ENCODE results near the gene SEC23B. TPM values are rescaled to one million over a fixed set of nuclear protein-coding genes. Genes with fewer than 3 reads are reported as not detected.

The SEC23B gene
- total RNA-seq, 1 donor from 2014 or later = 110 TPM

DNA sequence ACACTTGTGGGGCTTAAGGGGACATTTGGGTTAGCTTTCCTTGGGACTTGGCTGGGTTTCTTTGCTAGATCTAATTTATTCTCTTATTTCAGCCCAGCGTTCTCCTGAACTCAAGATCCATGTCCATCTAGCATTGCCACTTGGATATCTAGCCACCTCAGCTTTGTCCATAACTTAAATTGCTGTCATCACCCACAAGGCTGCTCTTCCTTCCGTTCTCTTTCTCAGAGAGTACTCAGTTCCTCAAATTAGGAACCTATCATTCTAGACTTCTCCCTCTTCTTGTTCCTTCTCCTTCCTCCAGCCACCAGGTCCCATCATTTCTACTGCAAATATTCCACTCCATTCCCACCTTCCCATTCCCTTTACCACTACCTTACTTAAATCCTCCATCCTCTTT, 63.8 kb downstream of the SEC23B start:
- H3K27me3 Mint-ChIP-seq (ENCODE audit: insufficient read depth) = no peaks in the 10 kb centered on the region
- peaks cover 22% of the 10 kb centered on the region for H3K36me3 Mint-ChIP-seq (ENCODE audit: low read depth)
- no peak for DNase-seq (ENCODE audit: low spot score)
- no peak overlapping the region for H3K27ac Mint-ChIP-seq
- peaks cover 11% of the 10 kb centered on the region for H3K4me1 Mint-ChIP-seq (ENCODE audit: low read depth)
- H3K4me3 Mint-ChIP-seq = no peak overlapping the region
- intact Hi-C loops (cut with micrococcal nuclease) = no loop called here
- no peaks in the 10 kb centered on the region for H3K9me3 Mint-ChIP-seq

DNA sequence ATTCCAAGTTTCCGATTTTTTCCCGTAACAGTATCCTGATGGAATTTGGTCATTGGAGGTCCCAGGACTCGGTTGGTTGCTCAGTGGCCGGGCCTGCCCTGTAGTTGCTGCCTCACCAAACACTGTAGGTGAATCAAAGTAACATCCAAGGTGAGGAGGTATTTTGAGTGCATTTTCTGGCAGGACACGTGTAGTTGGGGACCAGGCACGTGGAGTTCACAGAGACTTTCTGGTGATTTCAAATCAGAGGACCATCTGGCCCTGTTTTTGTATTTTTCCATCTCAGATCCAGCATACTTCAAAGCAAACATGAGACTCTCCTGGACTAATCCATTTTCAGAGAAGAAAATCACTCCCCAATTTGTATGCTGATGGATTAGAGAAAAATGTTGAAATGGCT, 70.2 kb downstream of the SEC23B start:
- H3K9me3 Mint-ChIP-seq = no peaks in the 10 kb centered on the region
- H3K36me3 Mint-ChIP-seq (ENCODE audit: low read depth) = peaks cover 2% of the 10 kb centered on the region
- intact Hi-C loops (cut with micrococcal nuclease) = no loop called here
- no peak overlapping the region for H3K27ac Mint-ChIP-seq
- no peaks in the 10 kb centered on the region for H3K4me1 Mint-ChIP-seq (ENCODE audit: low read depth)
- H3K27me3 Mint-ChIP-seq (ENCODE audit: insufficient read depth) = no peaks in the 10 kb centered on the region
- H3K4me3 Mint-ChIP-seq = no peak overlapping the region
- DNase-seq (ENCODE audit: low spot score) = no peak

GRCh38 chr20:18578581-18578980, 70.8 kb downstream of the SEC23B start:
- no peak for DNase-seq (ENCODE audit: low spot score)
- Mint-ChIP-seq H3K4me1 (ENCODE audit: low read depth) (no peaks in the 10 kb centered on the region), H3K9me3 (no peaks in the 10 kb centered on the region), H3K4me3 (no peak overlapping the region), H3K27ac (no peak overlapping the region), H3K27me3 (ENCODE audit: insufficient read depth) (peaks cover under 1% of the 10 kb centered on the region), H3K36me3 (ENCODE audit: low read depth) (peaks cover 2% of the 10 kb centered on the region)
- intact Hi-C loops (cut with micrococcal nuclease) = no loop called here

DNA sequence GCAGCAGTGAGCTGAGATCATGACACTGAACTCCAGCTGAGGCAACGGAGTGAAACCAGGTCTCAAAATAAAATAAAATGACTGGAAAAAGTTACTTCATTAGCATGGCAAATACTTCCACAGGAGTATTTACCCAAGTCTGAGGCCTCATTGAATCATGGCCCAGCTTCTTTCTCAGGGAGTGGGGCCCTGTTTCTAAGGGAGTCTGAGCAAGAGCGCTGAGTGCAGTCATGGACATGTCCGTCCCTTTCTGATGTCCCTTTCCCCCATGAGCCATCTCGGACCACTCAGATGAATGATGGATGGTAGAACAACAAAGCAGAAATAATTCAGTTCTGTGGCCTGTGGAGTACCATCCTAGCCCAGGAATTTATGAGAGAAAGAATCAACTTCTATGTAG, 72.3 kb downstream of the SEC23B start:
- H3K36me3 Mint-ChIP-seq (ENCODE audit: low read depth) = peaks cover 2% of the 10 kb centered on the region

GRCh38 chr20:18585134-18585533, 77.4 kb downstream of the SEC23B start:
- Mint-ChIP-seq H3K27me3 (ENCODE audit: insufficient read depth) (peaks cover 10% of the 10 kb centered on the region), H3K27ac (no peak overlapping the region), H3K36me3 (ENCODE audit: low read depth) (no peaks in the 10 kb centered on the region), H3K4me1 (ENCODE audit: low read depth) (peaks cover 25% of the 10 kb centered on the region), H3K4me3 (no peak overlapping the region), H3K9me3 (no peaks in the 10 kb centered on the region)
- DNase-seq (ENCODE audit: low spot score) = no peak
- intact Hi-C loops (cut with micrococcal nuclease) = loop anchor here (5.0 to 10.0 kb wide), 2 partner anchors 1080 to 1467 kb away; partner anchors contain the start of genes CFAP61 and CRNKL1

More for the DNA sequence above, 72.3 kb downstream of the SEC23B start:
- Mint-ChIP-seq H3K27ac (no peak overlapping the region), H3K27me3 (ENCODE audit: insufficient read depth) (peaks cover 7% of the 10 kb centered on the region), H3K4me1 (ENCODE audit: low read depth) (no peaks in the 10 kb centered on the region), H3K9me3 (no peaks in the 10 kb centered on the region), H3K4me3 (no peak overlapping the region)
- intact Hi-C loops (cut with micrococcal nuclease) = loop anchor here (10.0 kb wide), 1 partner anchor 1075 kb away; no protein-coding TSS in a partner anchor
- no peak for DNase-seq (ENCODE audit: low spot score)

DNA sequence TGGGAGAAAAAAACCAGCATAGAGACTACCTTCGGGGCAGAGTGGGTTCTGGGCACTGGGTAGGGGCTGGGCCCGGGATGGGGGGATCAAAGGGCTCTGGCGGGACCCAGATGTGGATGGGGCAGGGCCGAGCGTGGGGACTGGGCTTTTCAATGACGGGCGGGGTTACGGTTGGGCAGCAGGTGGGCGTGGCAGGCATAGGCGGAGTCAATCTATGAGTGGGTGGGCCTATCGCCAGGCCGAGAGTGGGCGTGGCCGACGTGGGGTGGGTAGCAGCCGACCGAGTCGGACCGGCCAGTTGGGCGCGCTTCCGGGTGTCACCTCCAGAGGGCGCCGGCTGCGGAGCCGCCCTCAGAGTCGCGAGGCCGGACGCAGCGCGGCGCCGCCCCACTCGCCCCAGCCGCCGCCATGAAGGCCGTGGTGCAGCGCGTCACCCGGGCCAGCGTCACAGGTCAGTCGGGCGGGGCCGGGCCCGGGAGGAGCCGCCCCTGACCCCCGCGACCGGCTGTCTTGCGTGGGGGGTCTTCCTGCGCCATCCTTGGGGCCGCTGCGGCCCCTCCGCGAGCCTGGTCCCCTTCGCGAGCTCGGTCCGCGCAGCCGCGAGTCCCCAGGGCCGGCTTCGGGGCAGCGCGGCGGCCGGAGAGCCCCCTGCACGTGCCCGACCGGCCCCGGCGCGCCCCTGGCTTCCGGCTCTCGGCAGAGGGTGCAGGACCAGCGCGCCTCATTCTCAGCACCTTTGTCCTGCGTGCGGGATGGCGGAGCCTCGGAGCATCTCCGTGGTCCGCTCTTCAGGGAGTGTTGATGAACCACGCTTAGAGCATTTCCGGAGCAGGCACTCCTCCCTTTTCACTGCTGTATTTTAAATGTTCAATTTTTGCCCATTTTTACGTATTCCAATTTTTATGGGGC, 80.2 kb downstream of the SEC23B start, which contains the start of gene DTD1:
DTD1 (plus strand) TSS at position 390 of the 909 bp plus-strand sequence; CDS start at position 409, 19 bp downstream.
- intact Hi-C loops (cut with micrococcal nuclease) = loop anchor here (1.0 to 10.0 kb wide), 9 partner anchors 21 to 1464 kb away; partner anchors contain the start of genes CFAP61, CRNKL1, DZANK1 and POLR3F
- no peaks in the 10 kb centered on the region for H3K9me3 Mint-ChIP-seq
- peaks cover 10% of the 10 kb centered on the region for H3K27me3 Mint-ChIP-seq (ENCODE audit: insufficient read depth)
- peak within 1 kb of the TSS; percentile 82 for H3K27ac Mint-ChIP-seq
- DNase-seq (ENCODE audit: low spot score) = peak; percentile 80
- peaks cover 25% of the 10 kb centered on the region for H3K4me1 Mint-ChIP-seq (ENCODE audit: low read depth)
- H3K36me3 Mint-ChIP-seq (ENCODE audit: low read depth) = no peaks in the 10 kb centered on the region
- peak within 1 kb of the TSS; percentile 93 for H3K4me3 Mint-ChIP-seq

- DNase-seq (ENCODE audit: low spot score) = no peak
- intact Hi-C loops (cut with micrococcal nuclease) = loop anchor here (5.0 to 10.0 kb wide), 2 partner anchors 1084 to 1464 kb away; partner anchors contain the start of genes CFAP61 and CRNKL1
- peak overlapping the region; percentile 77 for H3K27ac Mint-ChIP-seq
- peaks cover 25% of the 10 kb centered on the region for H3K4me1 Mint-ChIP-seq (ENCODE audit: low read depth)
- peak overlapping the region; percentile 89 for H3K4me3 Mint-ChIP-seq
- no peaks in the 10 kb centered on the region for H3K36me3 Mint-ChIP-seq (ENCODE audit: low read depth)
- H3K9me3 Mint-ChIP-seq = no peaks in the 10 kb centered on the region
- H3K27me3 Mint-ChIP-seq (ENCODE audit: insufficient read depth) = peaks cover 10% of the 10 kb centered on the region
These were observed 80.8 kb downstream of the SEC23B start for GRCh38 chr20:18588574-18588933.

GRCh38 chr20:18589941-18590674, 82.4 kb downstream of the SEC23B start:
- Mint-ChIP-seq H3K27me3 (ENCODE audit: insufficient read depth) (peaks cover 3% of the 10 kb centered on the region), H3K9me3 (no peaks in the 10 kb centered on the region), H3K36me3 (ENCODE audit: low read depth) (peaks cover 3% of the 10 kb centered on the region), H3K4me1 (ENCODE audit: low read depth) (peaks cover 25% of the 10 kb centered on the region), H3K4me3 (peak overlapping the region; percentile 80), H3K27ac (no peak overlapping the region)
- intact Hi-C loops (cut with micrococcal nuclease) = loop anchor here (5.0 to 10.0 kb wide), 2 partner anchors 1085 to 1462 kb away; partner anchors contain the start of genes CFAP61 and CRNKL1
- DNase-seq (ENCODE audit: low spot score) = no peak

DNA sequence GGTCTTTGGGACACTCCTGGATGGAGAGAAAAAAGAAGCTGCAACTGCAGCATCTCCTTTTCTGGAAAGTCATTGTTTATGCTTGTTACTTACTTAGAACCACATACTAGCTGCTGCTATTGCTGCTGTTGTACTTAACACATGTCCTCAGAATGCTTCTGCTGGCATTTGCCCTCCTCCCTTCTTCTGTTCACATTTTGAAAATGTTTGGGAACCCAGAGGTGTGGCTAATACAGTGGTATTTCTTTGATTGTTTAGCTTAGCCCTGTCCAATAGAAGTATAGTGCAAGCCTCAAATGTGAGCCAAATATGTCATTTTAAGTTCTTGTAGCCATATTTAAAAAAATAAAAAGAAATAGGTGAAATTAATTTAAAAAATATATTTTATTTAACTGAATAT, 88.5 kb downstream of the SEC23B start:
- Mint-ChIP-seq H3K9me3 (peaks cover 8% of the 10 kb centered on the region), H3K27me3 (ENCODE audit: insufficient read depth) (no peaks in the 10 kb centered on the region), H3K27ac (no peak overlapping the region), H3K4me3 (no peak overlapping the region), H3K4me1 (ENCODE audit: low read depth) (no peaks in the 10 kb centered on the region), H3K36me3 (ENCODE audit: low read depth) (peaks cover 14% of the 10 kb centered on the region)
- DNase-seq (ENCODE audit: low spot score) = no peak
- intact Hi-C loops (cut with micrococcal nuclease) = no loop called here

DNA sequence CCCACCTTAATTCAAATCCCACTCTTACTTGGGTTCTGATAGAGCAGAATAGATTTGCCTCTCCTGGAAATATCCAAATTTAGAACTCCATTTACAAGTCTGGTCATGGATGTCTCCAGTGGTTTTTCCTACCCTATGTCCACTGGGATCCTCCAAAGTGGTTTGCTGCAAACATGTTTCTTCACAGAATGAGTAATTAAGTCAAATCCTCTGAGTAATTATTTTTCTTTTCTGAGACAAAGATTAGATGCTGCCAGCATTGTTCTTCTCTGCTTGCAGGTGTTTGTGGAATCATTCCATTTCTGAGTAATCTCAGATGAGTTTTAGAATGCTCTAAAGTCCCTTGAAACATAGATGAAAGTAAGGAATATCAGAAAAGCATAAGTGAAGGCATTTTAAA, 102.0 kb downstream of the SEC23B start:
- no peaks in the 10 kb centered on the region for H3K4me1 Mint-ChIP-seq (ENCODE audit: low read depth)
- H3K9me3 Mint-ChIP-seq = no peaks in the 10 kb centered on the region
- DNase-seq (ENCODE audit: low spot score) = no peak
- no peak overlapping the region for H3K4me3 Mint-ChIP-seq
- no peaks in the 10 kb centered on the region for H3K36me3 Mint-ChIP-seq (ENCODE audit: low read depth)
- intact Hi-C loops (cut with micrococcal nuclease) = no loop called here
- H3K27ac Mint-ChIP-seq = no peak overlapping the region
- no peaks in the 10 kb centered on the region for H3K27me3 Mint-ChIP-seq (ENCODE audit: insufficient read depth)
